ENCODE results near the gene SPACA5.

Gene SPACA5

DNA sequence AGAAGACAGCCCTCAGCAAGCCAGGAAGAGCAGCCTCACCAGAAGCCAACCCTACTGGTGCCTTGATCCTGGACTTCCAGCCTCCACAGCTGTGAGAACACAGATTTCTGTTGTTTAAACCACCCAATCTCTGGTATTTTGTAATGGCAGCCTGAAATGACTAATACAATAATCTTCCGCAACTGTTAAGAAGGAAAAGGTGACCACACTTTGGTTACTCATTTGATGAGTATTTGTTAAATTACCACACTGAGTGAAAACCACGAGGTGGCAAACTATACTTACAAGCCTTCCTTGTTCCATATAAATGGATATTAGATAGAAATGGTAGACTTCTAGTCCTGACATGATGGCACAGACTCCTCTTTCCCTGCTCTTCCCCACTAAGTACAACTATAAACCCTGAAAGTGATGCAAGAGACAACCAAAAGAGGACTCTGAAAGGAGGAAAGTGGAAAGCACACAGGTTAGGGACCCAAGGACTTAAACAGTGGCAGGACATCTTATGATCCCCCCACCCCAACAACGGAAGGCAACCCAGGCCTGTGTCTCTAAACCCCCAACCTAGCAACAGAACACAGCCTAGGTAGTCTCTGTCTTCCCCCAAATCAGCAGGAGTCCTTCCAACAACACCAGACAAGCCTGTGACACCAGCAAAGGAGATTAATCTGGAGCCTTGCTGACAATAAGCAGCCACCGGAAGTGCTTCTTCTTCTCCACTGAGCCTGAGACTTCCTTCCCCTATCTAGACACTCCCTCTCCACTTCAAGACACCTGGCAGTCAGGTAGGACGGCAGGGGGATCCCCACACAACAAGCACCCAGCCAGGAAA lies 15.3 kb upstream of the SPACA5 start:
- TF ChIP-seq, protein P1, sequence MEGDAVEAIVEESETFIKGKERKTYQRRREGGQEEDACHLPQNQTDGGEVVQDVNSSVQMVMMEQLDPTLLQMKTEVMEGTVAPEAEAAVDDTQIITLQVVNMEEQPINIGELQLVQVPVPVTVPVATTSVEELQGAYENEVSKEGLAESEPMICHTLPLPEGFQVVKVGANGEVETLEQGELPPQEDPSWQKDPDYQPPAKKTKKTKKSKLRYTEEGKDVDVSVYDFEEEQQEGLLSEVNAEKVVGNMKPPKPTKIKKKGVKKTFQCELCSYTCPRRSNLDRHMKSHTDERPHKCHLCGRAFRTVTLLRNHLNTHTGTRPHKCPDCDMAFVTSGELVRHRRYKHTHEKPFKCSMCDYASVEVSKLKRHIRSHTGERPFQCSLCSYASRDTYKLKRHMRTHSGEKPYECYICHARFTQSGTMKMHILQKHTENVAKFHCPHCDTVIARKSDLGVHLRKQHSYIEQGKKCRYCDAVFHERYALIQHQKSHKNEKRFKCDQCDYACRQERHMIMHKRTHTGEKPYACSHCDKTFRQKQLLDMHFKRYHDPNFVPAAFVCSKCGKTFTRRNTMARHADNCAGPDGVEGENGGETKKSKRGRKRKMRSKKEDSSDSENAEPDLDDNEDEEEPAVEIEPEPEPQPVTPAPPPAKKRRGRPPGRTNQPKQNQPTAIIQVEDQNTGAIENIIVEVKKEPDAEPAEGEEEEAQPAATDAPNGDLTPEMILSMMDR (IDR thresholded peaks at IDR 0.05; ENCODE audit: low read depth, low read length, missing control alignments): no peak
- peak; percentile 22 for DNase-seq (ENCODE audit: low read depth)
- no peak overlapping the region for H3K4me3 ChIP-seq (ENCODE audit: low read depth, low read length)
- in situ Hi-C loops (cut with HindIII; ENCODE audit: low sequenced_read_pairs): no loop called here

DNA sequence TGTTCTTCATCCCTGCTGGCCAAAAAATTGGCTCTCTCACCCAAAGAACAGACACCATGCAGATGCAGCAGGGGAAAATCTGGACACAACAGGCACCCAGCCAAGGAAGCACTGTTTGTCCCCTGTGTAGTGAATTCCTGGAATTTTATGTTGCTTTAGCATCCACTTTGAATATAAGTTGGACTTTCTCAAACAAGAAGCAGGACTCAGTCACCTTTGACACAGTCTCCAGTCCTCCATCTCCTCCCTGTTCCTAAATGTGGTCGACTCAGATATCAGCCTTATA lies 14.8 kb upstream of the SPACA5 start:
- in situ Hi-C loops (cut with HindIII; ENCODE audit: low sequenced_read_pairs): no loop called here
- TF ChIP-seq, protein P1 (IDR thresholded peaks at IDR 0.05; ENCODE audit: low read depth, low read length, missing control alignments): no peak
- H3K4me3 ChIP-seq (ENCODE audit: low read depth, low read length): no peak overlapping the region
- DNase-seq (ENCODE audit: low read depth): no peak

DNA sequence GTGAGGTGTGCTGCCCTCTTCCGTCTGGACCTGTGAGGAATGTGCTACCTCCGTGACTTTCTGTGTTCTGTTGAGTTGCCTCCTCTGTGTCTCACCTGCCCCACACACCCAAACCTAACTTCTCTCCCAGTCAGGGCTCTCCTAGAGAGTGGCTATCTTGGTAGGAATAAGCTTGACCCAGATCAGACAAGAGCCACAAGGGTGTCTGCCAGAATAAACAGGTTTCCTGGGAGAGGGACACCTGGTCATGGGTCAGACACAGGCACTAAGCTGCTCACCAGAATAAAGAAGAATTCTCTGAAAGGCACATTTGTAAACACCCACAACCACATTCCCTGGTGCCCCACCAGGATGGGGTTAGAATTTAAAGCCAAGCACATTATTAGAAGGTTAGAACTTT lies 14.1 kb upstream of the SPACA5 start:
- no peak overlapping the region for H3K4me3 ChIP-seq (ENCODE audit: low read depth, low read length)
- DNase-seq (ENCODE audit: low read depth): no peak
- TF ChIP-seq, protein P1 (IDR thresholded peaks at IDR 0.05; ENCODE audit: low read depth, low read length, missing control alignments): no peak
- in situ Hi-C loops (cut with HindIII; ENCODE audit: low sequenced_read_pairs): no loop called here

DNA sequence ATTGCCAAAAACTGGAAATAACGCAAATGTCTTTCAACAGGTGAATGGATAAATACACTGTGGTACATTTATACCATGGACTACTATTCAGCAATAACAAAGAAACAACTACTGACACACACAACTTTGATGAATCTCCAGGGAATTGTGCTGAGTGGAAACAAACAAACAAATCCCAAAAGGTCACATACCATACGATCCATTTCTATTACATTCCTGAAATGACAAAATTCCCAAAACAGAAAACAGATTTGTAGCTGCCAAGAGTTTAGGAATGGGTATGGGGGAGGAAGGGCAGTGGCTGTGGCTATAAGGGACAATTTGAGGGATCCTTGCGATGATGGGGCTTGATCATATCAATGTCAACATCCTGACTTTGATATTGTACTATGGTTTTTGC lies 5.5 kb upstream of the SPACA5 start:
- DNase-seq (ENCODE audit: low read depth): no peak

DNA sequence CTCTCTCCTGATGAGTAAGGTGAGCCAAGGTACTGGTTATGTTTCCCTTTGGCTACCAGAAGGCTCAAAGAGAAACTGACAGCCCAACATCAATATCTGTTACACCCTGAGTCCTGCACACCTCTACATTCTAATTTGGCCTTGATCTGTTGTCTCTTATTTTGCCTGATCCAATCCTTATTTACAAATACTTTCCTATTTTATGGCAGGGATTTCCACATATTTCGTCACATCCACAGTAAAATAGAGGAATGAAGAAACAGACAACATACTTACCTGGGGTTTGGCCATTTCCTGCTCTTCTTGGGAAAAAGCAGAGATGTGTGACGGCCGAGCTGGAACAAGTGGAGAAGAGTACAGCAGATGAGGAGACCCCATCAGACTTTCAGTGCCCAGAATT lies 4.5 kb upstream of the SPACA5 start:
- no peak overlapping the region for H3K4me3 ChIP-seq (ENCODE audit: low read depth, low read length)
- TF ChIP-seq, protein P1 (IDR thresholded peaks at IDR 0.05; ENCODE audit: low read depth, low read length, missing control alignments): no peak
- in situ Hi-C loops (cut with HindIII; ENCODE audit: low sequenced_read_pairs): no loop called here
- DNase-seq (ENCODE audit: low read depth): no peak

More for the DNA sequence above, 5.5 kb upstream of the SPACA5 start:
- in situ Hi-C loops (cut with HindIII; ENCODE audit: low sequenced_read_pairs): no loop called here
- H3K4me3 ChIP-seq (ENCODE audit: low read depth, low read length): no peak overlapping the region
- TF ChIP-seq, protein P1 (IDR thresholded peaks at IDR 0.05; ENCODE audit: low read depth, low read length, missing control alignments): no peak

DNA sequence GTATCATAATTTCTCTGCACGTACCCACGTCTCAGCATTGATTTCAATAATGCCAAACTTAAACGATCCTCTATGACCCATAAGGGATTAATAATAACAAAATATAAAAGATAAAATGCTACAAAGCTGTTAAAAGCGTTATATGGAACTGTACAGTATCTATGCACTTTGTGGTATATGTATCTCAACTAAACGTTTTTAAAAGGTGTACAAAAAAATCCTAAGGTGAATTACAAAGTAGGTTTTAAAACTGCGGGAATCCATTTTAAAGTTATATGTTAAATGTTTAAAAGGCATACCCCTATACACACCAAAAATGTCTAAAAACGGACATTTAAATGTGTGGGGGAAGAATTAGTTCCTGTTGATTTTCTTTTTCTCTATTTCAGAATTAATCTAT lies 3.9 kb upstream of the SPACA5 start:
- in situ Hi-C loops (cut with HindIII; ENCODE audit: low sequenced_read_pairs): no loop called here
- peak overlapping the region; percentile 76 for H3K4me3 ChIP-seq (ENCODE audit: low read depth, low read length)
- TF ChIP-seq, protein P1 (IDR thresholded peaks at IDR 0.05; ENCODE audit: low read depth, low read length, missing control alignments): no peak
- no peak for DNase-seq (ENCODE audit: low read depth)

Data from astrocyte of the cerebellum (primary cell).